EL (cell line): Measurements from ENCODE around the gene PCNX1.

Source experiments
- DNase-seq: peaks from one replicate; pipeline ENCODE4 v3.0.0-alpha.2; 2016

The PCNX1 gene

GRCh38 chr14:70889555-70889954 is 17.7 kb upstream of the PCNX1 start:
- no peak for DNase-seq

- no peak for DNase-seq
Observed at GRCh38 chr14:70890826-70891659, 16.2 kb upstream of the PCNX1 start.

GRCh38 chr14:70891737-70892136 is 15.5 kb upstream of the PCNX1 start:
- no peak for DNase-seq

GRCh38 chr14:70893062-70893845 is 14.0 kb upstream of the PCNX1 start:
- no peak for DNase-seq

GRCh38 chr14:70893858-70894291 is 13.4 kb upstream of the PCNX1 start:
- no peak for DNase-seq

GRCh38 chr14:70894868-70895267 is 12.4 kb upstream of the PCNX1 start:
- DNase-seq = no peak

- no peak for DNase-seq
Observed at GRCh38 chr14:70896317-70896716, 10.9 kb upstream of the PCNX1 start.

- peak; percentile 46 for DNase-seq
Observed at GRCh38 chr14:70896981-70897380, 10.3 kb upstream of the PCNX1 start.

GRCh38 chr14:70897464-70897863 is 9.8 kb upstream of the PCNX1 start:
- peak; percentile 48 for DNase-seq

GRCh38 chr14:70898111-70898745 is 9.0 kb upstream of the PCNX1 start:
- no peak for DNase-seq

GRCh38 chr14:70901269-70901668 is 6.0 kb upstream of the PCNX1 start:
- peak; percentile 76 for DNase-seq

GRCh38 chr14:70902184-70902583 is 5.1 kb upstream of the PCNX1 start:
- no peak for DNase-seq

GRCh38 chr14:70904373-70904772 is 2.9 kb upstream of the PCNX1 start:
- no peak for DNase-seq

GRCh38 chr14:70905301-70905700 is 2.0 kb upstream of the PCNX1 start:
- DNase-seq = peak; percentile 64

- DNase-seq = no peak
Observed at GRCh38 chr14:70906793-70907175, 475 bp upstream of the PCNX1 start.

- peak; percentile 64 for DNase-seq
Observed at GRCh38 chr14:70907996-70908934, 1.0 kb downstream of the PCNX1 start.

- no peak for DNase-seq
Observed at GRCh38 chr14:70908935-70909641, 1.8 kb downstream of the PCNX1 start.

GRCh38 chr14:70909733-70910614 is 2.7 kb downstream of the PCNX1 start:
- DNase-seq = no peak

GRCh38 chr14:70915415-70915814 is 8.2 kb downstream of the PCNX1 start:
- DNase-seq = no peak

- DNase-seq = no peak
Observed at GRCh38 chr14:70916300-70916699, 9.0 kb downstream of the PCNX1 start.

- no peak for DNase-seq
Observed at GRCh38 chr14:70916799-70917198, 9.5 kb downstream of the PCNX1 start.
